GM12878 (cell line): ENCODE measurements around the gene AFTPH. TPM values are rescaled to one million over a fixed set of nuclear protein-coding genes. Genes with fewer than 3 reads are reported as not detected.

Experiments used
- ATAC-seq: fragments of 200-7000 bp; cut with Tn5 transposase; 3 replicates; pipeline ENCODE4 v1.9.1; 2020; ENCODE audit warnings: mild to moderate bottlenecking, moderate library complexity
- BruUV-seq: library from RNA; stranded (reverse); fragments of 400-500 nt; replicated peaks from 2 replicates; lab custom pipeline; 2021; lab: Mats Ljungman, UMichigan
- CTCF ChIA-PET: fragments of 300-600 bp; sonication (Branson Sonifier 250); formaldehyde crosslinking; extraction: SDS; loops from one replicate; lab custom pipeline; 2021; ENCODE audit warnings: inconsistent platforms; lab: Yijun Ruan, JAX
- POLR2A ChIA-PET: fragments of 350-600 bp; formaldehyde crosslinking; extraction: SDS; loops from one replicate; lab custom pipeline; 2021; ENCODE audit warnings: inconsistent platforms; lab: Charles Lee
- RAD21 ChIA-PET: fragments of 300-600 bp; sonication (Branson Sonifier 250); formaldehyde crosslinking; loops from one replicate; lab custom pipeline; 2023; ENCODE audit warnings: antibody characterized with exemption; ENCODE audit not compliant: unreplicated experiment; lab: Charles Lee
- SMC1A ChIA-PET: fragments of 300-600 bp; sonication (Branson Sonifier 250); formaldehyde crosslinking; loops from one replicate; lab custom pipeline; 2023; ENCODE audit not compliant: unreplicated experiment, uncharacterized antibody; lab: Charles Lee
- DNase-seq: peaks from one replicate; pipeline ENCODE4 v3.0.0-alpha.2; 2011; ENCODE audit warnings: low read depth, low spot score
- FAIRE-seq: peaks from 3 replicates; lab custom pipeline; 2011; peaks lifted over from hg19 to GRCh38; lab: Jason Lieb, UNC
- H2AFZ ChIP-seq: 2 replicates; pipeline ENCODE4 v1.6.0; 2011; ENCODE audit warnings: low read depth, low read length, control low read depth; ENCODE audit not compliant: control insufficient read depth
- H3K27ac ChIP-seq: 2 replicates; pipeline ENCODE4 v1.5.1; 2011; ENCODE audit warnings: control low read depth; ENCODE audit not compliant: control insufficient read depth, insufficient read depth
- H3K27me3 ChIP-seq, 2 experiments: replicated peaks in 1 of 2; 2 replicates each; pipeline versions ENCODE4 v1.6.0 to v1.6.1; 2011; ENCODE audit warnings: low read length in 1 of 2; ENCODE audit not compliant: control insufficient read depth in 2 of 2, insufficient read depth in 2 of 2
- H3K36me3 ChIP-seq, 2 experiments: 2 replicates each; pipeline ENCODE4 v1.5.1; 2011; ENCODE audit warnings: low read length in 1 of 2; ENCODE audit not compliant: control insufficient read depth in 2 of 2, insufficient read depth in 2 of 2
- H3K4me1 ChIP-seq: 2 replicates; pipeline ENCODE4 v1.6.1; 2011; ENCODE audit warnings: mild to moderate bottlenecking, low read length, moderate library complexity, mixed read lengths; ENCODE audit not compliant: control insufficient read depth, insufficient read depth
- H3K4me2 ChIP-seq: 2 replicates; pipeline ENCODE4 v1.6.0; 2011; ENCODE audit warnings: control low read depth; ENCODE audit not compliant: control insufficient read depth, insufficient read depth
- H3K4me3 ChIP-seq: fragments of 200-600 bp; sonication (generic); 2 replicates; pipeline ENCODE4 v1.5.1; 2016
- H3K79me2 ChIP-seq: 2 replicates; pipeline ENCODE4 v1.6.0; 2011; ENCODE audit warnings: low read length; ENCODE audit not compliant: control insufficient read depth, insufficient read depth
- H3K9ac ChIP-seq: 2 replicates; pipeline ENCODE4 v1.8.0; 2011; ENCODE audit warnings: low read length, control low read depth, mixed read lengths; ENCODE audit not compliant: control insufficient read depth, insufficient read depth
- H3K9me3 ChIP-seq: replicated peaks from 3 replicates; pipeline ENCODE4 v1.5.1; 2011; ENCODE audit warnings: mild to moderate bottlenecking, low read length; ENCODE audit not compliant: control insufficient read depth, insufficient read depth
- H4K20me1 ChIP-seq: 2 replicates; pipeline ENCODE4 v1.6.0; 2011; ENCODE audit not compliant: control insufficient read depth, insufficient read depth
- BMI1 ChIP-seq: fragments of 450-650 bp; IDR thresholded peaks from 2 replicates; pipeline ENCODE4 v1.6.1; 2016; ENCODE audit warnings: mild to moderate bottlenecking, moderate library complexity, borderline replicate concordance
- CEBPZ ChIP-seq: fragments of 150-350 bp; IDR thresholded peaks from 2 replicates; pipeline ENCODE4 v1.6.1; 2016; ENCODE audit warnings: low read depth, low read length
- CHD2 ChIP-seq: IDR thresholded peaks from 2 replicates; pipeline ENCODE4 v1.6.1; 2011; ENCODE audit warnings: low read depth, low read length, improper control_type of control experiment, borderline replicate concordance
- EP300 ChIP-seq, 2 experiments: fragments of 150-350 bp in 1 of 2; IDR thresholded peaks; 2 replicates each; pipeline ENCODE4 v1.6.1; 2011 to 2012; ENCODE audit warnings: low read depth in 2 of 2, low read length in 2 of 2, borderline replicate concordance in 1 of 2, improper control_type of control experiment in 1 of 2, inconsistent platforms in 1 of 2; ENCODE audit not compliant: control insufficient read depth in 1 of 2
- HCFC1 ChIP-seq: fragments of 150-350 bp; IDR thresholded peaks from 2 replicates; pipeline ENCODE4 v1.6.1; 2014; ENCODE audit warnings: low read length
- HDAC2 ChIP-seq: fragments of 200-600 bp; sonication (generic); IDR thresholded peaks from 2 replicates; pipeline ENCODE4 v1.6.1; 2017
- MEF2A ChIP-seq: IDR thresholded peaks from 2 replicates; pipeline ENCODE4 v1.6.1; 2011; ENCODE audit warnings: low read depth, mild to moderate bottlenecking, low read length, moderate library complexity; ENCODE audit not compliant: insufficient read depth
- MYC ChIP-seq: IDR thresholded peaks from 2 replicates; pipeline ENCODE4 v1.6.1; 2011; ENCODE audit warnings: mild to moderate bottlenecking, low read length, moderate library complexity, inconsistent platforms; ENCODE audit not compliant: insufficient read depth, insufficient replicate concordance, insufficient read length, severe bottlenecking
- NRF1 ChIP-seq: conservative IDR thresholded peaks from 2 replicates; pipeline ENCODE4 v1.6.1; 2011; ENCODE audit warnings: mild to moderate bottlenecking, low read depth, low read length, improper control_type of control experiment
- POLR2A ChIP-seq: IDR thresholded peaks from 2 replicates; pipeline ENCODE4 v1.6.1; 2011; ENCODE audit warnings: low read depth, mild to moderate bottlenecking, low read length
- POLR2AphosphoS2 ChIP-seq: IDR thresholded peaks from 2 replicates; pipeline ENCODE4 v1.6.1; 2011; ENCODE audit warnings: low read depth, mild to moderate bottlenecking, low read length, improper control_type of control experiment, moderate library complexity
- SIX5 ChIP-seq: IDR thresholded peaks from 2 replicates; pipeline ENCODE4 v1.6.1; 2011; ENCODE audit warnings: mild to moderate bottlenecking, low read depth, low read length, moderate library complexity; ENCODE audit not compliant: severe bottlenecking
- ZBED1 ChIP-seq: IDR thresholded peaks from 2 replicates; pipeline ENCODE4 v1.6.1; 2016; ENCODE audit warnings: borderline replicate concordance
- ZNF384 ChIP-seq: IDR thresholded peaks from 2 replicates; pipeline ENCODE4 v1.6.1; 2012; ENCODE audit warnings: low read depth, mild to moderate bottlenecking, low read length, improper control_type of control experiment, borderline replicate concordance
- ZNF592 ChIP-seq: fragments of 450-650 bp; IDR thresholded peaks from 2 replicates; pipeline ENCODE4 v1.6.1; 2017; ENCODE audit warnings: mild to moderate bottlenecking, moderate library complexity
- in situ Hi-C: fragments of 300-500 bp; cut with MboI; formaldehyde crosslinking; loops from 9 replicates; pipeline ENCODE4 v1.14.3; 2018; ENCODE audit warnings: mixed read lengths
- intact Hi-C: fragments of 100-400 bp; cut with micrococcal nuclease; formaldehyde crosslinking; loops from one replicate; pipeline ENCODE4 v1.14.2; 2022; ENCODE audit not compliant: unreplicated experiment
- polyA plus RNA-seq, 11 experiments: library from polyadenylated mRNA; depleted of rRNA in 4 of 11; unstranded in 6 of 11; stranded (reverse) in 5 of 11; fragments of >200 nt; fragmentation: Nextera tagmentation in 4 of 11; fragmentation: Illumina TruSeq in 1 of 11; extraction: Ambion mirVana in 4 of 11; extraction: Trizol in 1 of 11; gene quantifications; 1 replicate in 1 of 11; 2 replicates in 10 of 11; pipeline versions ENCODE4 v1.2.1 to v1.2.3, GENCODE V29; 2011 to 2016; ENCODE audit warnings: inconsistent platforms in 2 of 11, missing spikeins in 2 of 11, low read depth in 1 of 11
- total RNA-seq, 4 experiments: library from RNA; depleted of rRNA in 3 of 4; stranded (reverse); fragments of >200 nt in 3 of 4; fragmentation: Illumina TruSeq in 1 of 4; extraction: Trizol in 1 of 4; gene quantifications; 2 replicates each; pipeline versions ENCODE4 v1.2.1 to v1.2.3, GENCODE V29; 2013 to 2021

Gene AFTPH
- total and polyA plus RNA-seq, 10 of the 15 experiments (the other 5 are each of a cell fraction or from before 2014, with no cell fraction given) = 25.6 to 77.3 (median 39.5) TPM

GRCh38 chr2:64587561-64587960 lies 63.4 kb downstream of the AFTPH start:
- FAIRE-seq (no peak), ATAC-seq (no peak), DNase-seq (no peak)
- Histone ChIP-seq H3K4me2 (no peak overlapping the region), H3K27me3 (no peaks in the 10 kb centered on the region), H3K36me3 (peaks cover 2 to 17% of the 10 kb centered on the region in 2 experiments), H3K4me1 (peaks cover 34% of the 10 kb centered on the region), H3K9me3 (no peaks in the 10 kb centered on the region), H3K9ac (no peak overlapping the region), H3K79me2 (peaks cover 3% of the 10 kb centered on the region), H3K4me3 (no peak overlapping the region), H3K27ac (no peak overlapping the region), H2AFZ (no peak overlapping the region), H4K20me1 (no peaks in the 10 kb centered on the region)
- intact Hi-C loops (loop anchor here (1.0 to 2.0 kb wide), 4 partner anchors 59 to 445 kb away; no protein-coding TSS in a partner anchor), in situ Hi-C loops (no loop called here)
- CTCF ChIA-PET = interaction anchor here (0.9 to 7.8 kb wide), 49 partner anchors 10 to 538 kb away, joined by 3 to 80 read pairs (median 6); partner anchors contain the start of gene AFTPH
- SMC1A ChIA-PET = interaction anchor here (0.6 to 4.5 kb wide), 41 partner anchors 8 to 445 kb away, joined by 3 to 50 read pairs (median 5); partner anchors contain the start of genes AFTPH and SERTAD2
- BruUV-seq = no TSS peak
- POLR2A ChIA-PET = interaction anchor here (0.6 to 2.0 kb wide), 7 partner anchors 27 to 275 kb away, joined by 3 to 10 read pairs (median 4); partner anchors contain the start of genes AFTPH and SERTAD2
- RAD21 ChIA-PET = interaction anchor here (0.9 to 2.3 kb wide), 28 partner anchors 11 to 354 kb away, joined by 3 to 20 read pairs (median 4); partner anchors contain the start of genes AFTPH and SERTAD2
- TF ChIP-seq HCFC1 (no peak), MEF2A (no peak), SIX5 (no peak), CHD2 (no peak), HDAC2 (no peak), ZNF592 (no peak), EP300 (IDR thresholded peaks at IDR 0.05; ENCODE audit: borderline replicate concordance in 1 of 2, control insufficient read depth in 1 of 2, low read depth in 2 of 2, low read length in 2 of 2) (no peak), POLR2A (no peak), POLR2AphosphoS2 (no peak), MYC (no peak), NRF1 (no peak), ZNF384 (no peak), CEBPZ (no peak), ZBED1 (no peak), BMI1 (no peak)
